Natural killer cell (primary cell): ENCODE data around the gene KCNC1. TPM values are rescaled to one million over a fixed set of nuclear protein-coding genes. Genes with fewer than 3 reads are reported as not detected.

Experiments used
- ATAC-seq, 3 donors: fragments of 150-1000 bp in 2 of 3; fragments of 200-7000 bp in 1 of 3; cut with Tn5 transposase; 1 replicate in 1 of 3; 2 replicates in 2 of 3; pipeline ENCODE4 v1.10.0; 2021; ENCODE audit warnings: mild to moderate bottlenecking in 2 of 3, moderate library complexity in 2 of 3
- DNase-seq, 2 donors: peaks; one replicate each; pipeline versions ENCODE4 v3.0.0 to v3.0.0-alpha.2; 2013 to 2021; ENCODE audit warnings: mixed read lengths in 1 of 2
- H3K27ac ChIP-seq: one replicate; pipeline ENCODE4 v1.5.1; 2013; ENCODE audit warnings: mild to moderate bottlenecking, low read length
- H3K27me3 ChIP-seq: one replicate; pipeline ENCODE4 v1.6.1; 2013; ENCODE audit warnings: low read length; ENCODE audit not compliant: control insufficient read depth, insufficient read depth
- H3K36me3 ChIP-seq: one replicate; pipeline ENCODE4 v1.6.1; 2013; ENCODE audit warnings: low read length; ENCODE audit not compliant: control insufficient read depth, insufficient read depth
- H3K4me1 ChIP-seq: one replicate; pipeline ENCODE4 v1.6.1; 2013; ENCODE audit warnings: low read length; ENCODE audit not compliant: control insufficient read depth, insufficient read depth
- H3K4me3 ChIP-seq: one replicate; pipeline ENCODE4 v1.5.1; 2013; ENCODE audit warnings: low read length
- H3K9me3 ChIP-seq: one replicate; pipeline ENCODE4 v1.6.1; 2013; ENCODE audit warnings: low read length; ENCODE audit not compliant: control insufficient read depth, insufficient read depth
- H3K27ac Mint-ChIP-seq, 2 donors: one replicate each; pipeline ENCODE4 v1.8.0; 2022; ENCODE audit warnings: mild to moderate bottlenecking in 2 of 2, mixed read lengths in 2 of 2, moderate library complexity in 1 of 2
- H3K27me3 Mint-ChIP-seq, 2 donors: one replicate each; pipeline ENCODE4 v1.8.0; 2022; ENCODE audit warnings: low read depth in 2 of 2, mixed read lengths in 2 of 2
- H3K36me3 Mint-ChIP-seq: one replicate; pipeline ENCODE4 v1.8.0; 2022; ENCODE audit warnings: mixed read lengths
- H3K4me1 Mint-ChIP-seq, 2 donors: one replicate each; pipeline ENCODE4 v1.8.0; 2022; ENCODE audit warnings: mixed read lengths in 2 of 2
- H3K4me3 Mint-ChIP-seq: one replicate; pipeline ENCODE4 v1.8.0; 2022; ENCODE audit warnings: mild to moderate bottlenecking, moderate library complexity, mixed read lengths
- H3K9me3 Mint-ChIP-seq, 2 donors: one replicate each; pipeline ENCODE4 v1.8.0; 2022; ENCODE audit warnings: mixed read lengths in 2 of 2
- CTCF ChIP-seq: fragments of 200-600 bp; IDR thresholded peaks from one replicate; pipeline ENCODE4 v1.8.0; 2022; ENCODE audit warnings: antibody characterized with exemption
- WGBS: methylation state at CpG from one replicate; pipeline ENCODE4 v1.1.7; 2013; ENCODE audit warnings: missing lambda C conversion rate; ENCODE audit not compliant: insufficient coverage; 5-methylcytosine and 5-hydroxymethylcytosine counted together
- intact Hi-C: fragments of 100-400 bp; cut with micrococcal nuclease; formaldehyde crosslinking; loops from one replicate; pipeline ENCODE4 v1.14.2; 2022
- total RNA-seq, 4 donors: library from RNA; stranded (reverse); fragments of 120-200 nt in 1 of 4; gene quantifications; one replicate each; pipeline versions ENCODE4 v1.2.3 to v1.2.4, GENCODE V29; 2013 to 2022

Gene KCNC1
- total RNA-seq, 3 donors from 2014 or later (not counting 1 experiment from before 2014, with no cell fraction given) = not detected

- DNase-seq (no peak), ATAC-seq (no peak)
- Histone ChIP-seq H3K27ac (no peak overlapping the region), H3K27me3 (no peaks in the 10 kb centered on the region), H3K4me1 (no peaks in the 10 kb centered on the region), H3K9me3 (no peaks in the 10 kb centered on the region), H3K36me3 (no peaks in the 10 kb centered on the region), H3K4me3 (no peak overlapping the region)
- no peaks in the 10 kb centered on the region for H3K27me3 Mint-ChIP-seq
- H3K9me3 Mint-ChIP-seq = no peaks in the 10 kb centered on the region
- no peak overlapping the region for H3K4me3 Mint-ChIP-seq
- 96% methylated on average over 37 of the region's 37 CpGs for WGBS
- no peak for TF ChIP-seq CTCF
- intact Hi-C loops = no loop called here
- H3K4me1 Mint-ChIP-seq = no peaks in the 10 kb centered on the region
- no peaks in the 10 kb centered on the region for H3K36me3 Mint-ChIP-seq
- no peak overlapping the region for H3K27ac Mint-ChIP-seq
Measured at GRCh38 chr11:17771841-17772401, 37.3 kb downstream of the KCNC1 start.

GRCh38 chr11:17772704-17773600 lies 38.4 kb downstream of the KCNC1 start:
- Histone ChIP-seq H3K4me3 (no peak overlapping the region), H3K27me3 (no peaks in the 10 kb centered on the region), H3K36me3 (no peaks in the 10 kb centered on the region), H3K9me3 (no peaks in the 10 kb centered on the region), H3K27ac (no peak overlapping the region), H3K4me1 (no peaks in the 10 kb centered on the region)
- Mint-ChIP-seq H3K27me3 (no peaks in the 10 kb centered on the region), H3K4me1 (no peaks in the 10 kb centered on the region), H3K9me3 (no peaks in the 10 kb centered on the region), H3K36me3 (no peaks in the 10 kb centered on the region), H3K4me3 (no peak overlapping the region), H3K27ac (no peak overlapping the region)
- WGBS = 94% methylated on average over 30 of the region's 31 CpGs
- ATAC-seq (no peak), DNase-seq (no peak)
- intact Hi-C loops = no loop called here
- TF ChIP-seq CTCF = no peak

- ATAC-seq (no peak), DNase-seq (no peak)
- Mint-ChIP-seq H3K27ac (no peak overlapping the region), H3K27me3 (no peaks in the 10 kb centered on the region), H3K9me3 (no peaks in the 10 kb centered on the region), H3K36me3 (no peaks in the 10 kb centered on the region), H3K4me1 (no peaks in the 10 kb centered on the region), H3K4me3 (no peak overlapping the region)
- Histone ChIP-seq H3K4me3 (no peak overlapping the region), H3K9me3 (no peaks in the 10 kb centered on the region), H3K4me1 (no peaks in the 10 kb centered on the region), H3K27me3 (no peaks in the 10 kb centered on the region), H3K36me3 (no peaks in the 10 kb centered on the region), H3K27ac (no peak overlapping the region)
- WGBS = 86% methylated on average over 6 of the region's 6 CpGs
- no peak for TF ChIP-seq CTCF
- intact Hi-C loops = no loop called here
Measured at GRCh38 chr11:17773674-17774073, 39.1 kb downstream of the KCNC1 start.
